ENCODE measurements around the gene ZNF599.

The ZNF599 gene

DNA sequence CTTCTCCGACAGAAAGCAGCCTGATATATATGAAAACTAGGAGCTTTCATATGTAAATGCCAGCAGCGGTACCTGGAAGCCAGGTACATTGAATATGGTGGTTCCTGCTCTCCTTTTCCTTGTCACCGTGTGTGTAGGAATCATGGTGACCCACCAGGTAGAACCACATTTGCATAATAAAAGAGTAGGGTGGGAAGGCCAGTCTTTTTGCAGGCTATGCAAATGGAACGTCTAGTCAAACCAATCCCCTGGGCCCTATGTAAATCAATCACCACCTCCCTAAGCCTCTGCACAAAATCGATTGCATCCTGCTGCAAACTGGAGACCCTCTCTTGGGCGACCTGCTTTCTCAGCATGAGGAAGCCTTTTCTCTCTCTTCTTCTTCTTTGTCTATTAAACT lies 61.1 kb downstream of the ZNF599 start:
- TF ChIP-seq, protein P1, sequence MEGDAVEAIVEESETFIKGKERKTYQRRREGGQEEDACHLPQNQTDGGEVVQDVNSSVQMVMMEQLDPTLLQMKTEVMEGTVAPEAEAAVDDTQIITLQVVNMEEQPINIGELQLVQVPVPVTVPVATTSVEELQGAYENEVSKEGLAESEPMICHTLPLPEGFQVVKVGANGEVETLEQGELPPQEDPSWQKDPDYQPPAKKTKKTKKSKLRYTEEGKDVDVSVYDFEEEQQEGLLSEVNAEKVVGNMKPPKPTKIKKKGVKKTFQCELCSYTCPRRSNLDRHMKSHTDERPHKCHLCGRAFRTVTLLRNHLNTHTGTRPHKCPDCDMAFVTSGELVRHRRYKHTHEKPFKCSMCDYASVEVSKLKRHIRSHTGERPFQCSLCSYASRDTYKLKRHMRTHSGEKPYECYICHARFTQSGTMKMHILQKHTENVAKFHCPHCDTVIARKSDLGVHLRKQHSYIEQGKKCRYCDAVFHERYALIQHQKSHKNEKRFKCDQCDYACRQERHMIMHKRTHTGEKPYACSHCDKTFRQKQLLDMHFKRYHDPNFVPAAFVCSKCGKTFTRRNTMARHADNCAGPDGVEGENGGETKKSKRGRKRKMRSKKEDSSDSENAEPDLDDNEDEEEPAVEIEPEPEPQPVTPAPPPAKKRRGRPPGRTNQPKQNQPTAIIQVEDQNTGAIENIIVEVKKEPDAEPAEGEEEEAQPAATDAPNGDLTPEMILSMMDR (IDR thresholded peaks at IDR 0.05; ENCODE audit: low read length), result no peak
- no peak for TF ChIP-seq EZH2 (IDR thresholded peaks at IDR 0.05; ENCODE audit: borderline replicate concordance, low read length)
- peaks cover 17% of the 10 kb centered on the region for H3K9me3 ChIP-seq (ENCODE audit: low read length)
- H3K27me3 ChIP-seq (ENCODE audit: insufficient read depth, low read length), result no peaks in the 10 kb centered on the region
- no peaks in the 10 kb centered on the region for H3K4me1 ChIP-seq (ENCODE audit: insufficient read depth, low read length, severe bottlenecking)
- H3F3A ChIP-seq (ENCODE audit: insufficient read depth, low read length), result no peaks in the 10 kb centered on the region
- no peak overlapping the region for H2AFZ ChIP-seq (ENCODE audit: low read length)
- H3K4me3 ChIP-seq (ENCODE audit: low read depth, low read length, poor library complexity, severe bottlenecking), result no peak overlapping the region
- H3K9ac ChIP-seq (ENCODE audit: low read length), result no peak overlapping the region
- H3K9me2 ChIP-seq (ENCODE audit: low read depth, low read length), result no peaks in the 10 kb centered on the region
- H3K79me2 ChIP-seq (ENCODE audit: insufficient read depth, low read length), result no peaks in the 10 kb centered on the region
- no peaks in the 10 kb centered on the region for H3K36me3 ChIP-seq (ENCODE audit: insufficient read depth, low read length)
- no peaks in the 10 kb centered on the region for H4K20me1 ChIP-seq (ENCODE audit: insufficient read depth, low read length)
- no peak overlapping the region for H3K4me2 ChIP-seq (ENCODE audit: low read length)
- no peak overlapping the region for H3K27ac ChIP-seq (ENCODE audit: low read depth, low read length, poor library complexity, severe bottlenecking)
